Hepatocyte (in vitro differentiated cells): ENCODE measurements around the gene KRTAP4-9. TPM values are rescaled to one million over a fixed set of nuclear protein-coding genes. Genes with fewer than 3 reads are reported as not detected.
"Not testable (repeated sequence)": the region's sequence is repeated elsewhere in the genome, so short reads cannot be mapped to it uniquely, and the experiment has no call there.

Experiments used
- DNase-seq: peaks from one replicate; pipeline ENCODE4 v3.0.0-alpha.2; 2016; ENCODE audit warnings: low spot score
- H2AFZ ChIP-seq: fragments of 200-600 bp; sonication (generic); 2 replicates; pipeline ENCODE4 v1.6.0; 2016; ENCODE audit warnings: antibody characterized with exemption, mild to moderate bottlenecking
- H3K27ac ChIP-seq: fragments of 200-600 bp; sonication (generic); 2 replicates; pipeline ENCODE4 v1.5.1; 2016; ENCODE audit warnings: mild to moderate bottlenecking
- H3K27me3 ChIP-seq: fragments of 200-600 bp; sonication (generic); 2 replicates; pipeline ENCODE4 v1.6.1; 2016
- H3K36me3 ChIP-seq: fragments of 200-600 bp; sonication (generic); replicated peaks from 2 replicates; pipeline ENCODE4 v1.5.1; 2016; ENCODE audit warnings: low read depth; ENCODE audit not compliant: insufficient read depth
- H3K4me1 ChIP-seq: fragments of 200-600 bp; sonication (generic); 2 replicates; pipeline ENCODE4 v1.5.1; 2016; ENCODE audit warnings: mild to moderate bottlenecking, moderate library complexity; ENCODE audit not compliant: insufficient read depth
- H3K4me2 ChIP-seq: fragments of 200-600 bp; sonication (generic); 2 replicates; pipeline ENCODE4 v1.6.0; 2016
- H3K4me3 ChIP-seq: fragments of 200-600 bp; sonication (generic); 2 replicates; pipeline ENCODE4 v1.5.1; 2016; ENCODE audit warnings: mild to moderate bottlenecking
- H3K79me2 ChIP-seq: fragments of 200-600 bp; sonication (generic); 2 replicates; pipeline ENCODE4 v1.6.0; 2017; ENCODE audit warnings: mild to moderate bottlenecking
- H3K9me2 ChIP-seq: fragments of 200-600 bp; sonication (generic); replicated peaks from 2 replicates; pipeline ENCODE4 v1.6.0; 2017; ENCODE audit warnings: mild to moderate bottlenecking; ENCODE audit not compliant: insufficient read depth
- H3K9me3 ChIP-seq: fragments of 200-600 bp; sonication (generic); 2 replicates; pipeline ENCODE4 v1.5.1; 2016; ENCODE audit warnings: low read depth, mild to moderate bottlenecking
- H4K20me1 ChIP-seq: fragments of 200-600 bp; sonication (generic); 2 replicates; pipeline ENCODE4 v1.6.0; 2016; ENCODE audit warnings: mild to moderate bottlenecking; ENCODE audit not compliant: insufficient read depth, poor library complexity, severe bottlenecking
- EZH2 ChIP-seq: fragments of 200-600 bp; sonication (generic); IDR thresholded peaks from 2 replicates; pipeline ENCODE4 v1.6.1; 2016; ENCODE audit warnings: antibody characterized with exemption, mild to moderate bottlenecking, borderline replicate concordance
- EZH2phosphoT487 ChIP-seq: fragments of 200-600 bp; sonication (generic); IDR thresholded peaks from one replicate; pipeline ENCODE4 v1.6.1; 2018; ENCODE audit warnings: antibody characterized with exemption, mild to moderate bottlenecking, low read depth, moderate library complexity; ENCODE audit not compliant: unreplicated experiment, severe bottlenecking
- WGBS: methylation state at CpG from one replicate; pipeline ENCODE4 v1.1.6; 2016; ENCODE audit warnings: low lambda C conversion rate; ENCODE audit errors: missing lambda C conversion rate; 5-methylcytosine and 5-hydroxymethylcytosine counted together
- polyA plus RNA-seq: library from polyadenylated mRNA; unstranded; fragments of >200 nt; fragmentation: Nextera tagmentation; extraction: Ambion mirVana; gene quantifications from 2 replicates; pipeline ENCODE4 v1.2.1, GENCODE V29; 2016
- total RNA-seq: library from RNA; depleted of rRNA; stranded (reverse); fragments of >200 nt; gene quantifications from 2 replicates; pipeline ENCODE4 v1.2.3, GENCODE V29; 2014
- TF ChIP-seq, protein P1 (sequence below): fragments of 200-600 bp; sonication (generic); IDR thresholded peaks from 2 replicates; pipeline ENCODE4 v1.5.1; 2016; ENCODE audit warnings: antibody characterized with exemption, mild to moderate bottlenecking; ENCODE audit not compliant: poor library complexity

The KRTAP4-9 gene
- total and polyA plus RNA-seq, 2 experiments from 2014 or later = not detected

DNA sequence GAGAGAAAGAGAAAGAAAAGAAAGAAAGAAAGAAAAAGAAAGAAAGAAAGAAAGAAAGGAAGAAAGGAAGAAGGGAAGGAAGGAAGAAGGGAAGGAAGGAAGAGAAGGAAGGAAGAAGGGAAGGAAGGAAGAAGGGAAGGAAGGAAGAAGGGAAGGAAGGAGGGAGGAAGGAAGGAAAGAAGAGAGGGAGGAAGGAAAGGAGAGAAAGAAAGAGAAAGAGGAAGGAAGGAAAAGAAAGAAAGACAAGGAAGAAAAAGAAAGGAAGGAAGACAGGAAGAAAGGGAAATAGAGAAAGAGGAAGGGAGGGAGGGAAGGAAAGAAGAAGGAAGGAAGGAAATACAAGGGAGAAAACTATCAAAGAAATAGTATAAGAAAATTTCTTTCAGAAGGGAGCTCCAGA lies 28.4 kb upstream of the KRTAP4-9 start:
- H3K4me2 ChIP-seq = no peak overlapping the region
- no peaks in the 10 kb centered on the region for H3K4me1 ChIP-seq
- H3K27ac ChIP-seq = no peak overlapping the region
- H3K4me3 ChIP-seq = no peak overlapping the region
- no peaks in the 10 kb centered on the region for H3K36me3 ChIP-seq
- H2AFZ ChIP-seq = no peak overlapping the region
- no peaks in the 10 kb centered on the region for H3K79me2 ChIP-seq
- peaks cover 15% of the 10 kb centered on the region for H3K27me3 ChIP-seq
- TF ChIP-seq, protein P1, sequence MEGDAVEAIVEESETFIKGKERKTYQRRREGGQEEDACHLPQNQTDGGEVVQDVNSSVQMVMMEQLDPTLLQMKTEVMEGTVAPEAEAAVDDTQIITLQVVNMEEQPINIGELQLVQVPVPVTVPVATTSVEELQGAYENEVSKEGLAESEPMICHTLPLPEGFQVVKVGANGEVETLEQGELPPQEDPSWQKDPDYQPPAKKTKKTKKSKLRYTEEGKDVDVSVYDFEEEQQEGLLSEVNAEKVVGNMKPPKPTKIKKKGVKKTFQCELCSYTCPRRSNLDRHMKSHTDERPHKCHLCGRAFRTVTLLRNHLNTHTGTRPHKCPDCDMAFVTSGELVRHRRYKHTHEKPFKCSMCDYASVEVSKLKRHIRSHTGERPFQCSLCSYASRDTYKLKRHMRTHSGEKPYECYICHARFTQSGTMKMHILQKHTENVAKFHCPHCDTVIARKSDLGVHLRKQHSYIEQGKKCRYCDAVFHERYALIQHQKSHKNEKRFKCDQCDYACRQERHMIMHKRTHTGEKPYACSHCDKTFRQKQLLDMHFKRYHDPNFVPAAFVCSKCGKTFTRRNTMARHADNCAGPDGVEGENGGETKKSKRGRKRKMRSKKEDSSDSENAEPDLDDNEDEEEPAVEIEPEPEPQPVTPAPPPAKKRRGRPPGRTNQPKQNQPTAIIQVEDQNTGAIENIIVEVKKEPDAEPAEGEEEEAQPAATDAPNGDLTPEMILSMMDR = no peak
- TF ChIP-seq EZH2phosphoT487 (no peak), EZH2 (no peak)
- DNase-seq = no peak
- no peaks in the 10 kb centered on the region for H4K20me1 ChIP-seq
- no peaks in the 10 kb centered on the region for H3K9me3 ChIP-seq
- no peaks in the 10 kb centered on the region for H3K9me2 ChIP-seq

DNA sequence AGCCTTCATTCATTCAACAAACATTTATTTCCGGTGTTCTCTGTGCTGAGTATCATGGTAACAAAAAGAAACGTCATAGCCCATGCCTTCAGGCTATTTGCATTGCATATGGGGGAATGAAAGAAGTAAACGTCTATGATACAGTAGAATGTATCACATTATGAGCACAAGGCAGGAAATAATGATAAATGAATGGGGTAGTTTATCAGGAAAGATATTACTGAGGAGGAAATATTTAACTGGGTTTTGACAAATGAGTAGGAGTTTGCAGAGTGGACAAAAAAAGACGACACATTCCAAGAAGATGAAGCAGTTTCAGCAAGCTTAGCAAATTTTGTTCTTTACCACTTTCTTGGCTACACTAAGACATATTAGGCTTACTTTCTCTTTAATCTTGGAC lies 22.6 kb upstream of the KRTAP4-9 start:
- Histone ChIP-seq H3K4me3 (no peak overlapping the region), H3K4me2 (no peak overlapping the region), H3K36me3 (no peaks in the 10 kb centered on the region), H3K9me2 (no peaks in the 10 kb centered on the region), H3K27ac (no peak overlapping the region), H2AFZ (no peak overlapping the region), H3K9me3 (no peaks in the 10 kb centered on the region), H3K4me1 (no peaks in the 10 kb centered on the region), H3K27me3 (peaks cover 6% of the 10 kb centered on the region), H3K79me2 (no peaks in the 10 kb centered on the region), H4K20me1 (no peaks in the 10 kb centered on the region)
- no peak for TF ChIP-seq EZH2
- no peak for TF ChIP-seq EZH2phosphoT487
- TF ChIP-seq, protein P1 = no peak
- 65% methylated on average over 4 of the region's 4 CpGs for WGBS
- DNase-seq = no peak

DNA sequence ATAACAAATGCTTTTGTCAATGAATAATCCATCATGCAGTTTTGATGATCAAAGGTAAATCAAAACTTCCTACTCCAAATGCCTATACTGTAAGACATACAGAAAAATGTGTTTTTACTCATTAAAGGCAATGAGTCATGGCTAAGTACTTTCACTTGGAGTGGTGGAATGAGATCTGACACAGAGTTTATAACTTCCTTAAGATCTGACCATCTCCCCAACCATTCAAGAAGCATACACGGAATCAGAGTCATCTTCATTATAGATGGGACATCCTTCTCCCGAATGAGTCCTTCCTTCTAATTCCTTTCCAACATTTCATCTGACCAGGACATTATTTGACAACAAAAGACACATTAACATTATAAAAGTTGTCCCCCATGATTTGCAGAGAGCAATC lies 21.8 kb upstream of the KRTAP4-9 start:
- H3K4me1 ChIP-seq, H3K9me3 ChIP-seq, H3K4me2 ChIP-seq, H3K27me3 ChIP-seq, H4K20me1 ChIP-seq, H3K36me3 ChIP-seq, H3K9me2 ChIP-seq, DNase-seq, H3K4me3 ChIP-seq, H3K27ac ChIP-seq, H2AFZ ChIP-seq, H3K79me2 ChIP-seq: not testable (repeated sequence)
- WGBS = 76% methylated on average over 2 of the region's 2 CpGs

DNA sequence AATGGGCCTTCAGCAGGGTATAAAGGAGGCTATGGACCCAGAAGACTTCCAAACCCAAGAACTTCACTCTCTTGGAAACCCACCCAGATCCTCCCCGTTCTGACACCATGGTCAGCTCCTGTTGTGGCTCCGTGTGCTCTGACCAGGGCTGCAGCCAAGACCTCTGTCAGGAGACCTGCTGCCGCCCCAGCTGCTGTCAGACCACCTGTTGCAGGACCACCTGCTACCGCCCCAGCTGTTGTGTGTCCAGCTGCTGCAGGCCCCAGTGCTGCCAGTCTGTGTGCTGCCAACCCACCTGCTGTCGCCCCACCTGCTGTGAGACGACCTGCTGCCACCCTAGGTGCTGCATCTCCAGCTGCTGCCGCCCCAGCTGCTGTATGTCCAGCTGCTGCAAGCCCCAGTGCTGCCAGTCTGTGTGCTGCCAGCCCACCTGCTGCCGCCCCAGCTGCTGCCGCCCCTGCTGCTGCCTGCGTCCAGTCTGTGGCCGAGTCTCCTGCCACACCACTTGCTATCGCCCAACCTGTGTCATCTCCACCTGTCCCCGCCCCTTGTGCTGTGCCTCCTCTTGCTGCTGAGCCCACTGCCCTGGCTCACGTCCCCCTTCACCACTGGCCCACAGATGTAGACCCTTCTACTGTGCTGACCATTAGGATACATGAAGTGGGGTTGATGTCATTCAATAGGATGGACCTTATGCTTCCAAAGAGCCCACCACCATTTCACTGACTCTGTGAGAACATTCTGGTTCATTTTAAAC lies 20.9 kb upstream of the KRTAP4-9 start, which contains the start of gene KRTAP4-7:
Gene KRTAP4-7, plus strand, starts transcription at position 51 of the 757 bp plus-strand sequence. Its CDS starts 57 bp downstream, at position 108.
- not testable (repeated sequence) for DNase-seq, H3K9me3 ChIP-seq, H2AFZ ChIP-seq, H3K4me3 ChIP-seq, H3K27me3 ChIP-seq, H3K4me1 ChIP-seq, H3K36me3 ChIP-seq, H4K20me1 ChIP-seq, H3K4me2 ChIP-seq, H3K79me2 ChIP-seq, H3K9me2 ChIP-seq, H3K27ac ChIP-seq
- 90% methylated on average over 13 of the region's 14 CpGs for WGBS

DNA sequence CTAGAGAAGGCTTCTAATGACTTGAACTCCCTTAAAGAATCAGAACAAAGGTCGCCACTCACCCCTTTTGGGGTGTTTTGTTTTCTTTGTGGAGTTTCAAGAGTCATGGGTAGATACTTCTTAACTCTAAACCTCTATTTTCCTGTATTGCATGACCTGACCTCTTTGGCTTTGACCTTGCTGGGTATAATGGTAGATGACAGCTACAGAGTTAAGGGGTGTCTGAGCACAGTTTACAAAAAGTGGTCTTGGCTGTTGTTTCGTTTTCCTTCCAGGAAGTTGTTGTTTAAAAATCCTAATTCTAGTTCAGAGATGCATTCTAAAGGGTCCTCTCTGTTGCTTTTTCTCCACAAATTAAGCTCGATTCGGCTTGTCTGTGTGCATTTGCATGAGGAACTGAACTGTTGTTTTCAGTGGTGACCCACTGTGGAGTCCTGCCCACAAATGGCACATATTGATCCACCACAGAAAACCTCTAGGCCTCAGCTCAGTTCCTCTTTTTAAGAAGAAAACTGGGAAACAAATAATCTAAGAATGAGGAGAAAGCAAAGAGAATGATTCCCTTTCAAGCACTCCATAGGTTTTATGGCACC lies 16.3 kb upstream of the KRTAP4-9 start:
- not testable (repeated sequence) for H2AFZ ChIP-seq, H3K9me3 ChIP-seq, H3K4me2 ChIP-seq, H3K4me3 ChIP-seq, DNase-seq, H3K4me1 ChIP-seq, H4K20me1 ChIP-seq, H3K9me2 ChIP-seq, H3K79me2 ChIP-seq, H3K27me3 ChIP-seq, H3K27ac ChIP-seq, H3K36me3 ChIP-seq
- 67% methylated on average over 4 of the region's 4 CpGs for WGBS
